IPS-15b (cell line): Measurements from ENCODE around the gene ROCK1.
A peak's percentile ranks its signal among the peaks of the same experiment; 100 is the strongest.

Experiments used
- H3K27me3 ChIP-seq: one replicate; pipeline ENCODE4 v1.6.1; 2013; ENCODE audit warnings: low read length; ENCODE audit not compliant: control insufficient read depth, insufficient read depth
- H3K36me3 ChIP-seq: one replicate; pipeline ENCODE4 v1.6.1; 2013; ENCODE audit warnings: low read length; ENCODE audit not compliant: control insufficient read depth, insufficient read depth
- H3K4me1 ChIP-seq: one replicate; pipeline ENCODE4 v1.6.1; 2013; ENCODE audit warnings: mild to moderate bottlenecking, low read length; ENCODE audit not compliant: control insufficient read depth, insufficient read depth
- H3K4me3 ChIP-seq: one replicate; pipeline ENCODE4 v1.5.1; 2013; ENCODE audit warnings: low read depth, low read length
- H3K9ac ChIP-seq: one replicate; pipeline ENCODE4 v1.6.1; 2013; ENCODE audit warnings: low read depth, mild to moderate bottlenecking, low read length
- H3K9me3 ChIP-seq: one replicate; pipeline ENCODE4 v1.6.1; 2013; ENCODE audit warnings: mild to moderate bottlenecking, low read length; ENCODE audit not compliant: control insufficient read depth, insufficient read depth

Gene ROCK1

DNA sequence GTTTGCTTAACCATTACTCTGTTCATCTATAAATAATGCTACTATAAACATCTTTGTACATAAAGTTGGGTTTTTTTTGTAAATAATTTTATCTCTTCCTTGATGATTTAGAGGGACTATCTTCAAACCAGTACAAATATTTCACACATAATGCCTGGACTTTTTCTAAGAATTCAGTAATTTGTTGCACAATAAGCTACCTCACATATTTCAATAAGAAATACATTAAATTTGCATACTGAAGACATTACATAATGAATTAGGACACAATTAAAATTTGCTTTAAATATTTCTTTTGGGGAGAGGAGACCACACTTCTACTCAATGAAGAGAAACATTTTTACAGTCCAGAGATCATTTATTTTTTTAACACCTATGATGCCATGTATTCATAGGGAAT lies 7.2 kb upstream of the ROCK1 start:
- Histone ChIP-seq H3K4me3 (no peak overlapping the region), H3K4me1 (peaks cover 11% of the 10 kb centered on the region), H3K9ac (no peak overlapping the region), H3K36me3 (no peaks in the 10 kb centered on the region), H3K9me3 (no peaks in the 10 kb centered on the region), H3K27me3 (no peaks in the 10 kb centered on the region)

DNA sequence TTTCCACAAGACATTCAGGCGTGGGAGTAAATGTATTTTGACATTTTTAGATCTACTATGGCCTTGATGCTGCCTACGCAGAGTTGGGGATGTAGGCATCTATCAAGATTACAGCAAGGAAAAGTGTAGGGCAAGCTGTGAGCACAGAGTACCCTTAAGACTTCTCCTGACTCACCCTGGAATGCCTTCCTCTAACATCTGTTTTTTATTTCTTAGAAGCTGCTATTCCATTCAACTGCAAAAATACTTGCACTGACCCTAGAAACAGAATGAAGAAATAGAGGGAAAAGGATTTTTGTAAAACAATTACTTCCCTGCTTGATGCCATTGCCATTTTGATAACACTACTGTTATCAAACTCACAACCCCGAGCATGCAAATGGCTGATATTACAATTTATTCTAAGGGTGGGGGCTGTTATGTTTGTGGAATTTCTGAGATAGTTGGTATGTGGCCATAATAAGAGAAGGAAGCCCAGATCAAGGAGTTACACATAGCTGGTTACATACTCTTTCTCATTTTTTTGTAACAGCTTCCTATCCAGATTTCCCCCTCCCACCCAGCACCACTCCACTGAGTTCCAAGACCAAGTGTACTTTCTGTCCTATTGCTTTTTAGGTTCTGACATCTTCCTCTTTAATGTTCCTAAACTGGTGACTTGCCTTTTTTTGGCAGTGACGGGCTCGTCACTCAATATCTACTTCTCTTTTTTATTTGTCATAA lies 6.0 kb upstream of the ROCK1 start:
- H3K27me3 ChIP-seq = peaks cover 9% of the 10 kb centered on the region
- H3K4me1 ChIP-seq = peaks cover 11% of the 10 kb centered on the region
- H3K4me3 ChIP-seq = no peak overlapping the region
- H3K9ac ChIP-seq = no peak overlapping the region
- no peaks in the 10 kb centered on the region for H3K9me3 ChIP-seq
- H3K36me3 ChIP-seq = no peaks in the 10 kb centered on the region

DNA sequence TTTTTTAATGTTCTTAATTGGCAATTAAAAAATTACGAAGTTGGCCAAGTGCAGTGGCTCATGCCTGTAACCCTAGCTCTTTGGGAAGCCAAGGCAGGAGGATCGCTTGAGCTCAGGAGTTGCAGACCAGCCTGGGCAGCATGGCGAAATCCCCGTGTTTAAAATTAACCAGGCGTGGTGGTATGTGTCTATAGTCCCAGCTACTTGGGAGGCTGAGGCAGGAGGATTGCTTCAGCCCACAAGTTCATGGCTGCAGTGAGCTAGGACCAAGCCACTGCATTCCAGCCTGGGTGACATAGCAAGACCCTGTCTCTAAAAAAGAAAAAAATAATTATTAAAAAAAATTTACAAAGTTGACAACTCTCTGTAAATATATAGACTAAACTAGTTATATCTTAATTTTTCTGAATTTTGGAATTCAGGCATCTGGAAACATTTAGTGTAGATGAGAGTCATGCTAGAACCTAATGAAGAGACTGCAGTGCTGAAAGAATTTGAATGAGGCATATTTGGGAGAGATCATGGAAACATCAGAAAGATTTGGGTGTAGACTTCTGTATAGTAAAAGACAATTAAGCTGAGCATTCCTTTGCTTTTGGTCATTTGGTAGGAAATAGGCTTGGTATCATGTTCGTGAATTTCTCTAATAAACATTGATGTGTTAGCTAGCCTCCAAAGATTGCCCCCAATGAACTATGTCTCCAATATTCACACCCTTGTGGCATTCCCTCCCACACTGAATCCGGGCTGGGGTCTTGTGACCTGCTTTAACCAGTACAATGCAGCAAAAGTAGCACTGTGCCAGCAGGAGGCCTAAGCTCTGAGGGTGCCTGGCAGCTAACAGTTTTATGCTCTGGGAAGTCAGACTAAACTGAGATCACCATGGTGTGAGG lies 4.2 kb upstream of the ROCK1 start:
- H3K9ac ChIP-seq = no peak overlapping the region
- no peaks in the 10 kb centered on the region for H3K9me3 ChIP-seq
- no peak overlapping the region for H3K4me3 ChIP-seq
- H3K27me3 ChIP-seq = peaks cover 12% of the 10 kb centered on the region
- H3K4me1 ChIP-seq = peaks cover 11% of the 10 kb centered on the region
- H3K36me3 ChIP-seq = no peaks in the 10 kb centered on the region

DNA sequence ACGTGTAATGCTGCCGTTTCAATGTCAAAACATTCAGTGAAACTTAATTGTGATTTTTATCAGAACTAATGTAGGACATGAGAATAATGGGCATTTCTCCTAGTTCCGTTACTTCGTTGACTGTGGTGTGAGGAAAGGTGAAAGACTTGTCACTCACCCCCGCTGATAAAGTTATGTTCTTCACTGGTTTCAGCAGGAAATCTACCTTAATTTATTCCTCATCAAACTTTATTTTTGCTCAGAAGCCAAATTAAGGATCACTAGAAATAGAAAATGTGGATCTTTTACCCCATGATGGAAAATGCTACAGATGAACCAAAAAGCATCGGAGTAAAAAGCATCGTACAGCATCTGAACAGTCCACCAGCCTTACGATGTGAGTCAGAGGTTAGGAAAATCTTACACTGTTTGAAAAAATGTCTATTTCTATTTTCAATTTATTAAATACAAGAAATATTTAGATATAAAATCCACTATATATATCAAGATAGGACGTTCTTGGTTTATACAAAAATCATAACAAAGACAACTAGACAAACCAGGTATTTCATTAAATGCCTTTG lies 1.0 kb upstream of the ROCK1 start:
- peaks cover 15% of the 10 kb centered on the region for H3K4me1 ChIP-seq
- H3K9ac ChIP-seq = peak overlapping the region; percentile 4
- no peaks in the 10 kb centered on the region for H3K9me3 ChIP-seq
- H3K27me3 ChIP-seq = peaks cover 12% of the 10 kb centered on the region
- H3K4me3 ChIP-seq = peak overlapping the region; percentile 76
- no peaks in the 10 kb centered on the region for H3K36me3 ChIP-seq

DNA sequence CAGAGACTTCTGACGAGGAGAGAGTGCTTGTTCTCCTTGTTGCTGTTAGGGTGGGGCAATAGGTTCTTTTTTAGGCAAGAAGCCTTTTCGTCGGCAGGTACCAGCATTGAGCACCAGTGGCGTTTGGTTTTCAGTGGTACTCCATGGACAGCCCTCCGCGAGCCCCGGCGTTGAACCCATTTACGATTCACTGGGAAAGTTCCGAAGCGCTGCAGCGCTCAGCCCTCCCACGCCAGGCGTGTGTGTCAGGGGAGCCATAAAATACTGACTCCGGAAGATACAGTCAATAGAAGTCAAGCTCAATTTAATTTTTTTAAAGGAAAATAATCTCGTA lies 494 bp upstream of the ROCK1 start:
- H3K9me3 ChIP-seq = no peaks in the 10 kb centered on the region
- no peaks in the 10 kb centered on the region for H3K36me3 ChIP-seq
- peaks cover 12% of the 10 kb centered on the region for H3K27me3 ChIP-seq
- H3K9ac ChIP-seq = peak overlapping the region; percentile 4
- H3K4me3 ChIP-seq = peak overlapping the region; percentile 76
- H3K4me1 ChIP-seq = peaks cover 13% of the 10 kb centered on the region

DNA sequence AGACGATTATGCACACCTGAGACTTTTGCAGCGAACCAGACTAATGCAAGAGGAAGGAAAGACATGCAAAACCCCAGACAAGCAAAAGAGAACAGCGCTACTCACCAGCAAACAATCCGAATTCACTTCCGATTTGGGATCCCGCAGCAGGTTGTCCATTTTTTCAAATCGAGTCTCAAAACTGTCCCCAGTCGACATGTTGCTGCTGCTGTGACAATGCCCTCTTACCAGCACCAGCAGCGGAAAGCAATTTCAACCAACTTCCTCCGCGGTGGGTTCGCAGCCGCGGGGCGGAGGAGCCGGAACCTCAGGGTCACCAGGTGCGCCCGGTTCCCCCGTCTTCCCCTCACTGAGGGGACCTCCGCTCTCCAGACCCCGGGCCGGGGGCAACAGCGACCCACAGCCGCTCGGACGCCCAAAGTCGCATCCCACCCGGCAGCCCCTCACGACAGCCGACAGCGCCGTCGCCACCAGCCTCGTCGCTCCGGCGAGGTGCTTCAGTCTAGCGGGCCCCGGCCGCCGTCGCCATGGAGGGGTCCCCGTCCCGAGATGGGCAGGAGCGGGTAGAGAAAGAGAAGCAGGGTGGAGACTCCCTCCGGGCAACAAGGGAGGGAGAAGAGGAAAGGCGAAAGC lies 784 bp downstream of the ROCK1 start:
- peak overlapping the region; percentile 84 for H3K4me3 ChIP-seq
- H3K9ac ChIP-seq = peak overlapping the region; percentile 86
- no peaks in the 10 kb centered on the region for H3K9me3 ChIP-seq
- no peaks in the 10 kb centered on the region for H3K36me3 ChIP-seq
- H3K4me1 ChIP-seq = peaks cover 5% of the 10 kb centered on the region
- H3K27me3 ChIP-seq = peaks cover 12% of the 10 kb centered on the region

DNA sequence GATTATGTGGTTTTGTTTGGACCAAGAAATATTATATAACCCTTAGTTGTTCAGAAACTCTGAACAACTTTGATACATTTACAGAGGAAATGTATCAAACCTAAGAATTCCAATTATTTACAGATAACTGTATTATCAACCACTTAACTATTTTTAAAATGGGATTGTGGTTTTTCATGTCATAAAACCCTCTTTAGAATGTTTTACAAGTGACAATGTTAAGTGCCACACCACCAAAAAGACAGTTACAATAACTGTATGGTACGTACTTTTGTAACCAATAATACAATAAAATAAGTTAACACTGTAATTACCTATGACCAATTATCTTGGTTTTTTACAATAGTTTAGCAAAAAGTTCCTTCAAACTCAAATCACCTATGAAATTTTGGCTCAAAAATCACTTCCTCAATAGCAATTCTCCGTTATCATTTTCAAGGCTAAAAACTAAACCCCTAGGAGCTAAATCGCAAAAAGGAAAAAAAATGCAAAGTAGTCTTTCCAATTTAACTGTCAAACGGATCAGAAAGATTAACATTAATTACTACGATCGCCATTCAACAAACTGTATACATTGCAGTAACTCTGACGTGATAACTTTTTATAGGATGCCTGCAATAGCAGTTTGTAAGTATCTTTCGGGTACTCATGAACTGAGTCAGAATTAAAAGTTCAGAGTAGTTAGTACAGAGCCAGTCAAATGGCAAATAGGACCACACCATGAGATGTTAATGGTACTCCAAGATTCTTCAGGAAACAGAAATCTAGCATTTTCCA lies 1.5 kb downstream of the ROCK1 start:
- H3K9me3 ChIP-seq = no peaks in the 10 kb centered on the region
- H3K9ac ChIP-seq = peak overlapping the region; percentile 86
- peak overlapping the region; percentile 84 for H3K4me3 ChIP-seq
- H3K4me1 ChIP-seq = peaks cover 4% of the 10 kb centered on the region
- H3K36me3 ChIP-seq = no peaks in the 10 kb centered on the region
- H3K27me3 ChIP-seq = peaks cover 12% of the 10 kb centered on the region

DNA sequence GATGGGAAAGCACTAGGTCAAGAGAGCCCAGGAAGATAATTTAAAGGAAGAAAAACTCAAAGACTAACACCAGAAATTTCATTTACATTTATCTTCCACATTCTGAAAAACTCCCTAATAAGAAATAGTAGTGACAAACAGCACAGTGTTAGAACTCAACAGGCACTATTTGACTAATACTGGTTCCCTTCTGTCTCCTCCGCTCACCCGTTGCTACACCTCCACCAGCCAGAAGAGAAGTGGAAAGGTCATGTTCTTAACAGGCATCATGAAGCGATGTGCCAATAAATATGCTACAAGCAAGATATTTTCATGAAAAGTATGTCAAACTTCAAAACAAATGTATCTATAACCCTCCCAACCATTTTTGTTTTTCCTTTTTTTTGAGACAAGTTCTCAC lies 5.7 kb downstream of the ROCK1 start:
- H3K4me3 ChIP-seq = no peak overlapping the region
- no peaks in the 10 kb centered on the region for H3K27me3 ChIP-seq
- no peaks in the 10 kb centered on the region for H3K36me3 ChIP-seq
- peaks cover 4% of the 10 kb centered on the region for H3K4me1 ChIP-seq
- H3K9me3 ChIP-seq = no peaks in the 10 kb centered on the region
- H3K9ac ChIP-seq = no peak overlapping the region

DNA sequence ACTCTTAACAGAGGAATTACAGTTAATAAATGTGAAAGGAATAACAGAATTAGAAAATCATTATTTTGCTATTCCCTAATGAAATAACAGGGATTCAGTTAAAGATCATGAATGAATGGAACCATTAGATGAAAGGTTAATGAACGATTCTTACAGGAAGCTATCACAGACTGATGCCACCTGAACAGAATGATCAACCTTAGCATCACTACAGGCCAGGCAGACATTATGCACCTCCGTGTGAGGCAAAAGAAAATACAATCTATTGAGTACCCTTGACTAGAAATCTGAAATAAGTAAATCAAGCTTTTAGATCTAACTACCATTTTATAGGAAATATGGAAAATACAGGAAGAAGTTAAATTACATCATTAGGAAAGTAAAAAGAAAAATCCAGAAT lies 10.4 kb downstream of the ROCK1 start:
- Histone ChIP-seq H3K9me3 (no peaks in the 10 kb centered on the region), H3K4me1 (no peaks in the 10 kb centered on the region), H3K9ac (no peak overlapping the region), H3K27me3 (no peaks in the 10 kb centered on the region), H3K36me3 (no peaks in the 10 kb centered on the region), H3K4me3 (no peak overlapping the region)

DNA sequence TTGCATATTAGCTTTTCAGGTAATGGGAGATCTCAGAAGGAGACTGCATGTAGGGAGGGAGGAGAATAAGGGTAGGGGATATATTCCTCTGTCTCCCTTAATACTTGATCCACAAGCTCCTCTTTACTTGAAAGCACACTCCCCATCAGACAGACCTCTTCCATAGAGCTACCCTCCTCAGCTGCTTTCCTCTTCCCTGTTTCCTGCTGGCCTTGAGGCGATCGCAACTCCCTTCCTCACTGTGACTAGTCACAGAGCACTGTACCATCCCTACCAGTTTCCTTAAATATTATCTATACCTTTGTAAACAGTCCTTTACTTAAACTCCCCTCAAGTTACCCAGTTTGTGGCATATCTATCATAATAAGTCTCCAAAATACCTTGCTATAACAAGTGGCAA lies 10.9 kb downstream of the ROCK1 start:
- Histone ChIP-seq H3K4me3 (no peak overlapping the region), H3K9ac (no peak overlapping the region), H3K4me1 (no peaks in the 10 kb centered on the region), H3K36me3 (no peaks in the 10 kb centered on the region), H3K27me3 (no peaks in the 10 kb centered on the region), H3K9me3 (no peaks in the 10 kb centered on the region)

DNA sequence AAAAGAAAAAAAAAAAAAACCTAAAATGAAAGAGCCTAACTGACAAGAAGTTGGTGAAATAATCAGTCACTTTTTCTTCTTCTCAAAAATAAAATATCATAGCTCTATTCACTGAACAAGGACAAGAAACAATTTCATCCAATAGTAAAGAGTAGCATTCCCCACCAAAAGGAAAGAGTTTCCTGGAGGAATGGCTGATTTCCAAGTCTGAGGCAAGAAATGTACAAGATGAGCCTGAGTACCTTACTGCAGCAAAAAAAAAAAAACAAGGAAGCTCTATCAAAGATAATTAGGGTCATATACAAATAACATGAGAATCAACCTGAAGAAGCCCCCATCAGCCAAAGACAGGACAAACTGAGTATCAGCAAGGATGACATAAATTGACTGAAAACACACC lies 11.5 kb downstream of the ROCK1 start:
- Histone ChIP-seq H3K9ac (no peak overlapping the region), H3K4me1 (no peaks in the 10 kb centered on the region), H3K27me3 (no peaks in the 10 kb centered on the region), H3K9me3 (no peaks in the 10 kb centered on the region), H3K4me3 (no peak overlapping the region), H3K36me3 (no peaks in the 10 kb centered on the region)
